Dermis blood vessel endothelial cell (primary cell): ENCODE data around the gene ENHO. TPM values are rescaled to one million over a fixed set of nuclear protein-coding genes. Genes with fewer than 3 reads are reported as not detected.
A peak's percentile ranks its signal among the peaks of the same experiment; 100 is the strongest.

ENCODE experiments used
- DNase-seq: peaks from one replicate; pipeline ENCODE4 v3.0.0; 2010
- total RNA-seq: library from RNA; depleted of rRNA; stranded (reverse); fragments of >200 nt; gene quantifications from 2 replicates; pipeline ENCODE4 v1.2.3, GENCODE V29; 2014

Gene ENHO
- 0.42 TPM in 1 of 2 replicates, not detected in the other for total RNA-seq

GRCh38 chr9:34522971-34523797 is at the start of gene ENHO:
Gene ENHO, minus strand, starts transcription at chr9:34522990. Its CDS starts 1,295 bp downstream, at chr9:34521695.
- peak; percentile 92 for DNase-seq

- DNase-seq: no peak
These were observed 49.3 kb upstream of the ENHO start for GRCh38 chr9:34572092-34572491.

- DNase-seq: no peak
These were observed 48.7 kb upstream of the ENHO start for GRCh38 chr9:34571481-34571810.

GRCh38 chr9:34570809-34571480 is 48.2 kb upstream of the ENHO start:
- DNase-seq: no peak

- no peak for DNase-seq
These were observed 47.6 kb upstream of the ENHO start for GRCh38 chr9:34570376-34570775.

GRCh38 chr9:34568774-34569173 is 46.0 kb upstream of the ENHO start:
- DNase-seq: no peak

GRCh38 chr9:34568133-34568532 is 45.3 kb upstream of the ENHO start:
- DNase-seq: no peak

GRCh38 chr9:34566972-34567371 is 44.2 kb upstream of the ENHO start:
- no peak for DNase-seq

- DNase-seq: no peak
These were observed 43.5 kb upstream of the ENHO start for GRCh38 chr9:34566322-34566721.

- no peak for DNase-seq
These were observed 43.1 kb upstream of the ENHO start for GRCh38 chr9:34565856-34566255.

GRCh38 chr9:34564617-34565016 is 41.8 kb upstream of the ENHO start:
- DNase-seq: no peak

- DNase-seq: no peak
These were observed 40.5 kb upstream of the ENHO start for GRCh38 chr9:34563262-34563661.

GRCh38 chr9:34562135-34562745 is 39.5 kb upstream of the ENHO start:
- DNase-seq: no peak

GRCh38 chr9:34560599-34561214 is 37.9 kb upstream of the ENHO start:
- no peak for DNase-seq

- DNase-seq: peak; percentile 18
These were observed 37.0 kb upstream of the ENHO start for GRCh38 chr9:34559624-34560455.

- DNase-seq: no peak
These were observed 36.3 kb upstream of the ENHO start for GRCh38 chr9:34558919-34559623.

- DNase-seq: no peak
These were observed 35.6 kb upstream of the ENHO start for GRCh38 chr9:34558364-34558763.

GRCh38 chr9:34557426-34558321 is 34.9 kb upstream of the ENHO start:
- no peak for DNase-seq

GRCh38 chr9:34556949-34557348 is 34.2 kb upstream of the ENHO start:
- DNase-seq: no peak

GRCh38 chr9:34555936-34556525 is 33.2 kb upstream of the ENHO start:
- no peak for DNase-seq
